Prostate gland (tissue), 2 donors: ENCODE results near the gene ELK3. TPM values are rescaled to one million over a fixed set of nuclear protein-coding genes. Genes with fewer than 3 reads are reported as not detected.

ENCODE experiments used
- DNase-seq: peaks from one replicate; pipeline ENCODE4 v3.0.0-alpha.2; 2019; ENCODE audit warnings: low spot score
- H3K27ac ChIP-seq, 2 donors: fragments of 200-600 bp; sonication (generic); 2 replicates each; pipeline ENCODE4 v1.5.1; 2017 to 2019
- H3K27me3 ChIP-seq: fragments of 200-600 bp; sonication (generic); replicated peaks from 2 replicates; pipeline ENCODE4 v1.5.1; 2019; ENCODE audit not compliant: insufficient read depth
- H3K36me3 ChIP-seq, 2 donors: fragments of 200-600 bp; sonication (generic); 1 replicate in 1 of 2; 2 replicates in 1 of 2; pipeline versions ENCODE4 v1.5.1 to v1.8.1; 2017 to 2019
- H3K4me1 ChIP-seq: fragments of 200-600 bp; sonication (generic); replicated peaks from 2 replicates; pipeline ENCODE4 v1.5.1; 2019
- H3K4me3 ChIP-seq, 2 donors: fragments of 200-600 bp; sonication (generic); 2 replicates each; pipeline ENCODE4 v1.5.1; 2017 to 2019
- H3K9me3 ChIP-seq: fragments of 200-600 bp; sonication (generic); 2 replicates; pipeline ENCODE4 v1.5.1; 2017
- POLR2A ChIP-seq: fragments of 450-650 bp; IDR thresholded peaks from one replicate; pipeline ENCODE4 v1.6.1; 2016; ENCODE audit warnings: antibody characterized with exemption, mild to moderate bottlenecking
- POLR2AphosphoS5 ChIP-seq: sonication (generic); formaldehyde crosslinking; IDR thresholded peaks from one replicate; pipeline ENCODE4 v1.6.1; 2017; ENCODE audit warnings: antibody characterized with exemption
- WGBS: methylation state at CpG from one replicate; pipeline ENCODE4 v1.1.5; 2018; 5-methylcytosine and 5-hydroxymethylcytosine counted together
- intact Hi-C: fragments of 100-400 bp; cut with DNase I; formaldehyde crosslinking; loops from one replicate; pipeline ENCODE4 v1.14.2; 2022
- total RNA-seq, 2 donors: library from RNA; depleted of rRNA; stranded (reverse); fragments of >200 nt; gene quantifications; one replicate each; pipeline ENCODE4 v1.1.0, GENCODE V29; 2016
- TF ChIP-seq, protein P1 (sequence below), 4 experiments: fragments of 200-600 bp in 2 of 4; fragments of 450-650 bp in 2 of 4; sonication (generic) in 2 of 4; IDR thresholded peaks; 1 replicate in 3 of 4; 2 replicates in 1 of 4; pipeline ENCODE4 v1.5.1; 2016 to 2019; ENCODE audit warnings: antibody characterized with exemption in 4 of 4, mild to moderate bottlenecking in 2 of 4, moderate library complexity in 2 of 4

Gene ELK3
- total RNA-seq, 2 donors from 2014 or later, result 7.0 to 20.6 TPM

GRCh38 chr12:96303653-96304052, 109.5 kb downstream of the ELK3 start:
- Histone ChIP-seq H3K4me3 (no peak overlapping the region), H3K27me3 (no peaks in the 10 kb centered on the region), H3K27ac (no peak overlapping the region), H3K36me3 (no peaks in the 10 kb centered on the region), H3K9me3 (no peaks in the 10 kb centered on the region), H3K4me1 (no peaks in the 10 kb centered on the region)
- intact Hi-C loops, result no loop called here
- TF ChIP-seq, protein P1, sequence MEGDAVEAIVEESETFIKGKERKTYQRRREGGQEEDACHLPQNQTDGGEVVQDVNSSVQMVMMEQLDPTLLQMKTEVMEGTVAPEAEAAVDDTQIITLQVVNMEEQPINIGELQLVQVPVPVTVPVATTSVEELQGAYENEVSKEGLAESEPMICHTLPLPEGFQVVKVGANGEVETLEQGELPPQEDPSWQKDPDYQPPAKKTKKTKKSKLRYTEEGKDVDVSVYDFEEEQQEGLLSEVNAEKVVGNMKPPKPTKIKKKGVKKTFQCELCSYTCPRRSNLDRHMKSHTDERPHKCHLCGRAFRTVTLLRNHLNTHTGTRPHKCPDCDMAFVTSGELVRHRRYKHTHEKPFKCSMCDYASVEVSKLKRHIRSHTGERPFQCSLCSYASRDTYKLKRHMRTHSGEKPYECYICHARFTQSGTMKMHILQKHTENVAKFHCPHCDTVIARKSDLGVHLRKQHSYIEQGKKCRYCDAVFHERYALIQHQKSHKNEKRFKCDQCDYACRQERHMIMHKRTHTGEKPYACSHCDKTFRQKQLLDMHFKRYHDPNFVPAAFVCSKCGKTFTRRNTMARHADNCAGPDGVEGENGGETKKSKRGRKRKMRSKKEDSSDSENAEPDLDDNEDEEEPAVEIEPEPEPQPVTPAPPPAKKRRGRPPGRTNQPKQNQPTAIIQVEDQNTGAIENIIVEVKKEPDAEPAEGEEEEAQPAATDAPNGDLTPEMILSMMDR (IDR thresholded peaks at IDR 0.05), result no peak
- TF ChIP-seq POLR2A, result no peak
- no peak for TF ChIP-seq POLR2AphosphoS5
- no peak for DNase-seq

DNA sequence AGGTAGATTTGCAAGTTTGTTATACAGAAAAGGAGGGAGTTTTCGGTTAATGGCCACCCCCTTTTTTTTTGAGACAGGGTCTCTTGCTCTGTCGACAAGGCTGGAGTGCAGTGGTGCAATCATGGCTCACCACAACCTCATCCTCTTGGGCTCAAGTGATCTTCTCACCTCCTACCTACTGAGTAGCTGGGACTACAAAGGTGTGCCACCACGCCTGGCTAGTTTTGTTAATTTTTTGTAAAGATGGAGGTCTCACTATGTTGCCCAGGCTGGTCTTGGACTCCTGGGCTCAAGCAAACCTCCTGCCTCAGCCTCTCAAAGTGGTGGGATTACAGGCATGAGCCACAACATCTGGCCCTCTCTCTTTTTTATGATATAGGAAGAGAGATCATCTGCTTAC, 111.5 kb downstream of the ELK3 start:
- WGBS, result 91% methylated on average over 3 of the region's 3 CpGs
- TF ChIP-seq POLR2A, result no peak
- TF ChIP-seq, protein P1 (IDR thresholded peaks at IDR 0.05), result no peak
- no peak for TF ChIP-seq POLR2AphosphoS5
- intact Hi-C loops, result loop anchor here (5.0 kb wide), 1 partner anchor 97 kb away; the partner anchor contains the start of gene CDK17
- no peak for DNase-seq
- H3K9me3 ChIP-seq, result no peaks in the 10 kb centered on the region
- H3K36me3 ChIP-seq, result no peaks in the 10 kb centered on the region
- H3K27ac ChIP-seq, result no peak overlapping the region
- H3K4me3 ChIP-seq, result no peak overlapping the region
- no peaks in the 10 kb centered on the region for H3K4me1 ChIP-seq
- no peaks in the 10 kb centered on the region for H3K27me3 ChIP-seq

GRCh38 chr12:96308881-96309280, 114.7 kb downstream of the ELK3 start:
- Histone ChIP-seq H3K27me3 (no peaks in the 10 kb centered on the region), H3K36me3 (no peaks in the 10 kb centered on the region), H3K4me3 (no peak overlapping the region), H3K4me1 (no peaks in the 10 kb centered on the region), H3K9me3 (no peaks in the 10 kb centered on the region), H3K27ac (no peak overlapping the region)
- intact Hi-C loops, result loop anchor here (5.0 kb wide), 1 partner anchor 93 kb away; the partner anchor contains the start of gene CDK17
- TF ChIP-seq POLR2AphosphoS5, result no peak
- TF ChIP-seq, protein P1 (IDR thresholded peaks at IDR 0.05), result no peak
- DNase-seq, result no peak
- WGBS, result 15% methylated on average over 1 of the region's 1 CpG

- H3K27ac ChIP-seq, result no peak overlapping the region
- no peak overlapping the region for H3K4me3 ChIP-seq
- no peak for DNase-seq
- H3K4me1 ChIP-seq, result no peaks in the 10 kb centered on the region
- intact Hi-C loops, result no loop called here
- 93% methylated on average over 3 of the region's 3 CpGs for WGBS
- H3K9me3 ChIP-seq, result no peaks in the 10 kb centered on the region
- H3K36me3 ChIP-seq, result no peaks in the 10 kb centered on the region
- H3K27me3 ChIP-seq, result no peaks in the 10 kb centered on the region
- TF ChIP-seq, protein P1 (IDR thresholded peaks at IDR 0.05), result no peak
- no peak for TF ChIP-seq POLR2A
- TF ChIP-seq POLR2AphosphoS5, result no peak
Observed at GRCh38 chr12:96310067-96310466, 115.9 kb downstream of the ELK3 start.

DNA sequence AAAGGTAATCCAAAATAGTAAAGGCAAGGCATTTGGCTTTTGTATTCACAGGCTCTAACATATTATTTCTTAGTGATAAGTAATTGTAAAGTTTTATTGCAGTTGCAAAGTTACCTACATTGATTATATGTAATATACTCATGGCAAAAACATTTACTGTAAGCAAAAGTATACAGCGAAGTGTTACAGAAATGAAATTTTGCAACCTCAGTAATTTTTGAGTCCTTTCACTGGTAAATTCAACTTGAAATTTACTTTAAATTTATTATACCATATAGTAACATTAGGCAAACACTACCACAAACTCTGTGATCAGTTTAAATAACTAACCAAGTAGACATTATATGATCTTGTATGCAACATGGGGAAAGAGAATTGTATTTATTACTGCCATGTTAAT, 117.0 kb downstream of the ELK3 start:
- WGBS, result 98% methylated on average over 1 of the region's 1 CpG
- no peak for DNase-seq
- intact Hi-C loops, result no loop called here
- no peaks in the 10 kb centered on the region for H3K4me1 ChIP-seq
- no peaks in the 10 kb centered on the region for H3K27me3 ChIP-seq
- no peak overlapping the region for H3K27ac ChIP-seq
- H3K9me3 ChIP-seq, result no peaks in the 10 kb centered on the region
- TF ChIP-seq POLR2A (no peak), POLR2AphosphoS5 (no peak)
- TF ChIP-seq, protein P1 (IDR thresholded peaks at IDR 0.05), result no peak
- H3K36me3 ChIP-seq, result no peaks in the 10 kb centered on the region
- no peak overlapping the region for H3K4me3 ChIP-seq
